HG03108 (cell line): ENCODE results near the gene MYO5C.

ENCODE experiments used
- ATAC-seq: cut with Tn5 transposase; IDR thresholded peaks from one replicate; pipeline ENCODE4 v1.9.1; 2021; ENCODE audit warnings: moderate library complexity; ENCODE audit not compliant: unreplicated experiment

The MYO5C gene, protein sequence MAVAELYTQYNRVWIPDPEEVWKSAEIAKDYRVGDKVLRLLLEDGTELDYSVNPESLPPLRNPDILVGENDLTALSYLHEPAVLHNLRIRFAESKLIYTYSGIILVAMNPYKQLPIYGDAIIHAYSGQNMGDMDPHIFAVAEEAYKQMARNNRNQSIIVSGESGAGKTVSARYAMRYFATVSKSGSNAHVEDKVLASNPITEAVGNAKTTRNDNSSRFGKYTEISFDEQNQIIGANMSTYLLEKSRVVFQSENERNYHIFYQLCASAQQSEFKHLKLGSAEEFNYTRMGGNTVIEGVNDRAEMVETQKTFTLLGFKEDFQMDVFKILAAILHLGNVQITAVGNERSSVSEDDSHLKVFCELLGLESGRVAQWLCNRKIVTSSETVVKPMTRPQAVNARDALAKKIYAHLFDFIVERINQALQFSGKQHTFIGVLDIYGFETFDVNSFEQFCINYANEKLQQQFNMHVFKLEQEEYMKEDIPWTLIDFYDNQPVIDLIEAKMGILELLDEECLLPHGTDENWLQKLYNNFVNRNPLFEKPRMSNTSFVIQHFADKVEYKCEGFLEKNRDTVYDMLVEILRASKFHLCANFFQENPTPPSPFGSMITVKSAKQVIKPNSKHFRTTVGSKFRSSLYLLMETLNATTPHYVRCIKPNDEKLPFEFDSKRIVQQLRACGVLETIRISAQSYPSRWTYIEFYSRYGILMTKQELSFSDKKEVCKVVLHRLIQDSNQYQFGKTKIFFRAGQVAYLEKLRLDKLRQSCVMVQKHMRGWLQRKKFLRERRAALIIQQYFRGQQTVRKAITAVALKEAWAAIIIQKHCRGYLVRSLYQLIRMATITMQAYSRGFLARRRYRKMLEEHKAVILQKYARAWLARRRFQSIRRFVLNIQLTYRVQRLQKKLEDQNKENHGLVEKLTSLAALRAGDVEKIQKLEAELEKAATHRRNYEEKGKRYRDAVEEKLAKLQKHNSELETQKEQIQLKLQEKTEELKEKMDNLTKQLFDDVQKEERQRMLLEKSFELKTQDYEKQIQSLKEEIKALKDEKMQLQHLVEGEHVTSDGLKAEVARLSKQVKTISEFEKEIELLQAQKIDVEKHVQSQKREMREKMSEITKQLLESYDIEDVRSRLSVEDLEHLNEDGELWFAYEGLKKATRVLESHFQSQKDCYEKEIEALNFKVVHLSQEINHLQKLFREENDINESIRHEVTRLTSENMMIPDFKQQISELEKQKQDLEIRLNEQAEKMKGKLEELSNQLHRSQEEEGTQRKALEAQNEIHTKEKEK (N-terminal part only)

DNA sequence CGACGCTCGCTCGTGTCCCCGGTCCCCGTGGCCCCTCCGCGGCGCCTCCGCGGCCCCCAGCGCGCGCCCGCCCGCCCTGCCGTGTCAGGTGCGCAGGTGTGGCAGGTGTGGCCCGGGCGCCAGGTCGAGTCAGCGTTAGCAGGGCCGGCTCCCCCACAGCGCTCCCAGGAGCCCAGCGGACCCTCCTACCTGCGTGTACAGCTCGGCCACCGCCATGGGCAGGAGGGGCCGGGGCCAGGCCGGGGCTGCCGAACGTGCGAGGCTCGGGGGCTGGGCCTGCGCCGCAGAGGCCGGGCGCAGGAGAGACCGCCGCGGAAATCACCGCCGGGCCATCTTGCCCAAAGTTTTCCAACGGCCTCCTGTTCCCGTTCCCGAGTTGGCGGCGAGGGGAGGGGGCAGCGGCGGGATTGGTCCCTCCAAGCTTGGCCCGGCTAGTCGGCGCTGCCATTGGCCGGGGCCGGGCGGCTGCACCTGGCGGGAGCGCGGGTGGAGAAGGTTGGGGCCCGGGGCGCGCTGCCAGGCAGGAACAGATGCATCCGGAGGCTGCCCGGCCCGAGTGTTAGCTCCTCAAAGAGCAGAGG, at the start of gene MYO5C:
Gene MYO5C (minus strand): TSS at position 384 of the 581 bp plus-strand sequence. CDS start 168 bp downstream, at position 216.
- ATAC-seq: no peak

DNA sequence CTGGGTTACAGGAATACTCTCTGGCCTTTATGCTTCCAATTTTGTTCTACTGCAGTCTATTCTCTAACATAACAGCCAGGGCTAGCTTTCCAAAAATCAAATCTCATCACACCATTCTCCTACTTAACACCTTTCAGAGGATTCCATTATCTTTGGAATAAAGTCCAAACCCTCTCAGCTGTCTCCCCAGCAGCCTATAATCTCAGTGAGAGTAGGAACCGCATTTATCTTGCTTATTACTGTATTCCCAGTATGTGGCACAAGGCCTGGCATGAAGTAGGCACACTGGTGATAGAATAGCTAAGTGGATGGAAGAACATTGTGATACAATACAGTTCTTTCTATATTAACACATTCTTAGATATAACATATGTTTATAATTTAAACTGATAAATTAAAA, 49.0 kb upstream of the MYO5C start:
- ATAC-seq: no peak

DNA sequence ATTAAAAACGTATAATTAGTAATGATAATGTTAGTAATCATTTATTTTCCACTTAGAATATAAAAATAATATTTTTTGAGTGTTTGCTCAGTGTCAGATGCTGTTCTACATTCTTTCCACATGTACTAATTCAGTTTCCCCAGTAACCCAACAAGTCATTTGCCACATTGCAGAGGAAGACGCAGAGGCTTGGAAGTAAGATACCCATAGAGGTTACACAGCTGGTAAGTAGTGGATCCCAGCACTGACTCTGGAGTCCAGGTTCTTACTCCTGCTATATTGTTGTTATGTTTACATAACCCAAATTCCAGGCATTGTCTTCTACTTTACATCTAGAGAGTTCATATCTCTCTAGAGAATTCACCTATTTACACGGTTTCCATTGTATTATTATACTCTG, 48.2 kb upstream of the MYO5C start:
- ATAC-seq: no peak

DNA sequence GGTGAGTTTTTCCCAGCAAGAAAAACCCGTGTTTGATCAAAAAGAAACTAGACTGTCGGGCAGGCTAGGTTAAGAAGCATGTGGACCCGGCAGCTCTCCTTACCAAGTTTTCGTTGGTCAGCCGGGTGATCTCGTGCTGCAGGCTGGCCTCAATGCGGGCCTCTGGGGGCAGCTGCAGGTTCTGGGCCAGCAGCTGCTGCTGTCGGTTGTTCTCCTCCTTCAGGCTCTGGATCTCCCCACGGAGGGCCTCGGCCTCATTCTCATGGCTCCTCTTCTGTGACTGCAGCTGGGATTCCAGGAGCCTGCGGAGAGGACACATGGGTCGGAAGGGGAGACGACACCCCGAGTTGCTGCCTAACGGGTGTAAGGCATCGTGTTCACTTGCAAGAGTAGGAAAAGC, 44.5 kb upstream of the MYO5C start:
- ATAC-seq: no peak

DNA sequence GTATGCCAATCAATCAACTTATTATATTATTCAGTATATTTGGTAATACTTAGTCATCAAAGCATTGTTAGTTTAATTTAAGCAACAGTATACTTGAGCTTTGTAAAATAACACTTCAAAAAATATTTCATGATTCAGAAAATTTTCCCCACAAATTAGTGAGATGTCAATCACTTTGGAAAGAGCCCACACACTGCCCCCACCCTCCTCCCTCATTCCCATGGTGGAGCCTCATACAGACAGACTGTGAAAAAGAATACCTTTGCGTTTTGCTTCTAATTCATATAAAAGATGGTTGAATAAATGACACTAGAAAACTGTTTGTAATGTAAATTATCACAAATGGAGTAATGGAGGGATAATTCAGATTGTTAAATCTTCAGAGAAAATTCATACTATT, 43.3 kb upstream of the MYO5C start:
- no peak for ATAC-seq

DNA sequence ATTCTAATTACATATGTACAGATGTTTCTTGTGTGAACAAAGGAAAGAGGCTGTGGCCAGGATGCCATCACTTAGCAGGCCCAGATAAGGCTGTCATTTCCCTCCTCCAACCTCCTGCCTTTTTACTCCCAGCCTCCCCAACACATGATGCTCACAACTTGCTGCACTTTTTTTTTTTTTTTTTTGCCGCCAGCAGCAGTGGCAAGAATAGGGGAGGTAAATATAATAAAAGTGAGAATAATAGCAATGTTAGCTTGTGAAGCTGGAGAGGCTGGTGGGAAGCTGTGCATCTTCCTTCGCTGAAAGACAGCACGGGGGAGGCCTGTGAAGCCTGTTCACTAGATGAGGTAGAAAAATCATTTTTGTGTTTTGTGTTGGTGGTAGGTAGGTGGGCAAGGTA, 42.5 kb upstream of the MYO5C start:
- no peak for ATAC-seq

DNA sequence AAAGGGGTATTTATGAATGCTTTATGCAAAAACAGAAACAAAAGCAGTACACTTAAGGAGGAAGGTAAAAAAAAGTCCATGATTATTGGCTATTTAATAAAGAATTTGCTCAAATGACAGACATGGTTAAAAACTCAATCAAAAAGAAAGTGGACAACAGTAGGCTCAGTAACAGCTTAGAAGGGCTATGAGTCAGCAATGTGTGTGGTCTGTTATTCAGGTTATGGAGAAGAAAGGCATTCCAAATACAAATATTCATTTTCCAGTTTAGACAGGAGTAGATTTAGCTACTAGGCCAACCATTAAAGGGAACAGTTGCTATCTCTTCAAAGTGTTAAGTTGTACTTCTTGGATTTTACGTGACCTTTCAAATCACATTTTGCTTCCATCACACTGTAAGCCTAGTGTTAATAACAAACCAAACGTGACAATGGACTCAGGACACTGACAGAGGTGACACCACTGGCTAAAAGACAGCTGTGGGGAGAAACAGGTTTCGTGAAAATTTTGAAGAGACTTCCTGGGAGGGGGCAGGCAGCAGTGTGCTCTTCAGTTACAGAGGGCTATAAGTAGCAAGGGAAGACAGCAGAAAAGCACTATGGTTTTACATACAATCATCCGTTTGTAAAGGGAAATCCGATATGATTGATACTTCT, 41.7 kb upstream of the MYO5C start:
- no peak for ATAC-seq

DNA sequence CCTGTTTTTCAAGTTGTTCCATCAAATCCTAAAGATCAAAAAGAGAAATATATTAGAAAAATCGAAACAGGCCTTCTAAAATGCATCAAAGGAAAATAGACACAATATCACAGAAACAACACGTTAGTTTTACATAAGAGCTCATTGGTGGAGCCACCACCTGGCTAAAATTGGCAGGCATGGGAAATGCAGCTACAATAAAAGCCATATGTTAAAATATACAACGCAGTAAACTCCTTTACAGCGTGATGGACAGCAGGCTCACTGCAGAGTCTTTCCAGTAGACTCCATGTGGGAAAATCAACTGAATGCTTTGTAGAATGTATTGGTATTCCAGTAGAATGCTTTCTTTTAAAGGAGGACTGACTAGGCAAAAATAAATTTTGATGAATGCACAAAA, 40.9 kb upstream of the MYO5C start:
- ATAC-seq: no peak

DNA sequence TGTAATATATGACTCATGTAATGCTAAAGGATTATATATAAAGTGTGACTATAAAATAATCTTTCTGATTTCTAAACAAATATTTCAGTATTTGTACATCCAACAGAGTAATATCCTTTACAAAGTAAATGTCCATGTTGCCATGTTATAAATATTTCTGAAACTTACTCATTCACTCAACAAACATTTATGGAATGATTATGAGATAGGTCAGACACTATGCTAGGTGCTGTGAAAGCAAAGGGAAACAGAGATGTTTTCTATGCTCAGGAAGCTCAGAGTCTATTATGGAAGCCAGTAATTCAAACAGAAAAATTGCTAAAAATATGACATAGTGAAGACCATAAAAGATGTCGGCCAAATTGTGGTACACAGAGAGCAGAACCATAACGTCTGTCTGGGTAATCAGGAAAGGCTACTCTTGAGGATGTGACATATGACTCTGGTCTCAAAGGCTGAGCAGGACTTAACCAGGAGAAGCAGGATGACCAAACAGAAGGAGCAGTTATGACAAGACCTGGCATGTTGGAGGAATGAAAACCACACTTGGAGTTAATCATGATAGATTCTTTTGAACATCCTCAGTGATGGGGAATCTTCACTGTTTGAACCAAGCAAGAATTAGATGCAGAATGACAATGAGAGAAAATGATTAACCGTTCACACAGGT, 39.0 kb upstream of the MYO5C start:
- ATAC-seq: no peak

DNA sequence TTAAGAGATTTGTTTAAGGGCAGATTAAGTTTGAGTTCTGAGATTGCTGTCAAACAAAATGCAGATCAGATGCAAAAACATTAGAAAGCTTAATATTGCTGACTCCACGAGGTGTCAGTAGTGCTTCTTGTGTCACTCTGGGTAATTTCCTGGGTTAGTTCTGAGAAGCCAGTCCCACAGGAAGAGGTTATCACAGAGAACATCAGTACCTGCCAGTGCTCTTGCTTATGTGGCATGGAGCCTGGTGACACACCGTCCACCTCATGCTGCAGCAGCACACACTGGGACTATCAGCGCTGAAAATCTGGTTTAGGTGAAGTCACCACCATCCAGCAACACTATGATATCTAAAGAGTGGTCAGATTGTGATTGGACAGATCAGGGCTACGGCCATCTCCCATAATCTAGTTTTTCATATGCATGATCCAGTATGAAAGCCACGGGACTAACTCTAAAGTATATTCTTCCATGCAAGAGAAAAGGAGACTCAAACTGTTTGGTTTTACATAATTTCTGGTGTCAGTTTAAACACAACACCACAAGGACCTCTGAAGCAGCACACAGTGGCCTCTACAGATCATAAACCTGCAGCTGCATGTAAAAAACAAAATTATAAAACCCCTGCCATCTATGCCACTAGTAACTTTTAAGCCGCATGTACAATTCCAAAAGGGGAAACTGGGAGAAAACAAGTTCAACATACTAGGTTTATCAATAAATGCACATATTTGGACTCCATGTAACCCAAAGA, 36.1 kb upstream of the MYO5C start:
- ATAC-seq: peak; percentile 90

DNA sequence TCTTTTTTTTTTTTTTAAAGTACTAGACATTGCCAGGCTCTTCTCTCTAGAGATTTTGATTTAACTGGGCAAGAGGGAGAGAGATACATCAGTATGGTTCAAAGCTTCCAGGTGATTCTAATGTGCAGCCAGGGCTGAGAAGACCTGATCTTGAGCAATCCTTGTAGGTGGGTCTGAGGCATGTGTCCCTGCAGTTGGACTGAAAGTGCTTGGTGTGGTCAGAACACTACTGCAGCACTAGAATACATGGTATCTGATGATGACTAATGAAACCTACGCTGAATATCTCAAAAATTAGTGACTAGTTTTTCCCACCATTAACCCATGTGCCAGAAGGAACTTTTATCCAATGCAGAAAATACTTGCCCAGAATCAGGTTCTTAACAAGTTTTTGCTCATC, 34.4 kb upstream of the MYO5C start:
- ATAC-seq: no peak

DNA sequence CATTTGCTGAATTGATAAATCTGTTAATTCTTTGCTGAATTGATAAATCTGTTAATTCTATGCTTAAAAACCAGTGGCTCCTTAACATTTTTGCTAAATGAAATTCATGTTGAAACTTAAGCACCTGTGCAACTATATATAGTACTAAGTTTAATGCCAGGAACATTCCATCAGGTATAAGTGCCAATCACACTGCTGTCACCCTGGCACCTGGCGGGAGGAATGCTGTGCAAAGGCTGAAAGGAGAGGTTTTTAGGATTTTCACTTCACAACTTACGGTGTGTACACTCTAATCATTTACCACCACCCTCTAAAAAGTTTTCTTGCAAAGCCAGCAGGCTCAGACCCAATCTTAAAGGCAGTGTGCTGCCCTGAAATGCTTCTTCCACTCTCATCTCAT, 33.5 kb upstream of the MYO5C start:
- ATAC-seq: no peak

DNA sequence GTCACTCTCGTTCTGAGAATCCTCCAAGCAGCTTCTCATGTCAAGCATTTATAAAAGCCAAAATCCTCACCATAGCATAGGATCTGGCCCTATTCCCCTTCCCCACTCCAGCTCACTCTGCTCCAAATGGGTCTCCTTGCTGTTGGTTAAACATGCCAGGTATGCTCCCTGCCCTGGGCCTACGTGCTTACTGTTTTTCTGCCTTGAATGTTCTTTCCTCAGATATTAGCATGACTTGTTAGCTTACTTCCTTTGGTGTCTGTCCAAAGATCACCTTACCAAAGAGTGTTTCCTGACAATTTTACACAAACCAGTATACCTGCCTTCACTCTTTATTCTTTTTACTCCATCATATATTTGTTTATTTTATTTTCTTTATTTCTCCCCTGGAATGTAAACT, 33.1 kb upstream of the MYO5C start:
- no peak for ATAC-seq

DNA sequence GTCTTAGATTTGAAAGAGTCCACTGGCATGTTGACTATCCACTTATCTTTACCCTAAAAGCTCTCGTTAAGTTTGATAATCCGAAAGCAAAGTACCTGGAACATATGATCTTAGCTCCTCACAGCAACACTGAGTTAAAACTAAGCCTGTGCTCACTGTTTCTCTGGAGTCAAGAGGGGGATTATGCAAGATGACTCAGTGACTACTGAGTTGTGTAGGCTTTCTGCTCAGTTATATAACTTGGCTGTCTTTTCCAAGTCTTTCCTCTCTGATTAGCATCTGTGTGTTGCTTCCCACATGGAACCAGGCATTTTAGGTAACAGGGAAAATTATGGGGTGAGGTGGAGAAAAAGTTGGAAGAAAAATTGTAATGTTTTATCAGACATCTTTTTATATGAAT, 31.2 kb upstream of the MYO5C start:
- no peak for ATAC-seq

DNA sequence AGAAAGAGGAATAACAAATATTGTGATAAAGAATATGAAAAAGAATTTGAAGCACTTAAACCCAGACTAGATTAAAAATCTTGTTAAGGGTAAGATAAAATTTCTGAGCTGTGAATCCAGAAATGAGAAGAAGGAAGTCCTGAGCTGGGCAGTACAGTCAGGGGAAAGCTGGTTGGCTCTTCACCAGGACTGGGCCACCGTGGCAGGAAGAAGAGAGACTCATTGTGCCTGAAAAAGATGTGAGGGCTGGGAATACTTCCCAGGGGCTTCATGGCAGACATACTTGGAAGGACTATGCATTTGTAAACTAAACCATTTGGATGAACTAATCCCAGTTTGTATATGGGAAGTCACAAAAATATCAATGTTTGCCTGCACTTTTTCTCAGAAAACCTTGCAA, 28.5 kb upstream of the MYO5C start:
- ATAC-seq: no peak

DNA sequence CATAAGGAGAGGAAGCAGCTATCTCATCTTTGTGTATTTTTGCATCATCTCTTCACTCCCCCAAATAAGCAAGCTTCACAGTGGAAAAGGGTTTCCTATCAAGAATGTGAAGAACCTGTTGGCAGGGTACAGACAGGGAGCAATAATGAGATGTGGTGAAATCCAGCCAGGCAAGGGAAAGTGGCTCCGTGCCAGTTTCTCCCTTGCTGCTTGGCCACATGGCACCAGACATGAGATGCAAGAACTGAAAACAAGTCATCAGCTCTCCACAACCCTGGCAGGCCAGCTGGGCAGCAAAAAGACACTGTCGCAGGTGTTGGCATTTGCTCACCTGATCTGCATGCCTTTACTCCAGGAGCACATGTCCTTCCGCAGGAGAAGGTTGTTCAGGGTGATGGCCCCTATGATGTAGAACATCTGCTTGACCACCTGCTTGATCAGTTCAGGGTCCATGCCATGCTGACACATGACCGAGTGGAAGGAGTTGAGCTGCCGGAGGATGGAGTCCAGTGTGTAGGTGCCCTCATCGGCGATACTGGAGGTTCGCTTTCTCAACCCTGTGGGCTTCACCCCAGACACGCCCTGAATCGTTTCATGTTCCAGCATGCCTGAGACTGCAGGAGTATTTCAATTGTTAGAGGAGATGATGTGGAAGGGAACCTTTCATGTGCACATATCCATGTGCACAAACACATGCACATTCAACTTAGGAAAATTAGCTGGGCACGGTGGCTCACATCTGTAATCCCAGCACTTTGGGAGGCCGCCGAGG, 23.3 kb upstream of the MYO5C start:
- ATAC-seq: no peak

DNA sequence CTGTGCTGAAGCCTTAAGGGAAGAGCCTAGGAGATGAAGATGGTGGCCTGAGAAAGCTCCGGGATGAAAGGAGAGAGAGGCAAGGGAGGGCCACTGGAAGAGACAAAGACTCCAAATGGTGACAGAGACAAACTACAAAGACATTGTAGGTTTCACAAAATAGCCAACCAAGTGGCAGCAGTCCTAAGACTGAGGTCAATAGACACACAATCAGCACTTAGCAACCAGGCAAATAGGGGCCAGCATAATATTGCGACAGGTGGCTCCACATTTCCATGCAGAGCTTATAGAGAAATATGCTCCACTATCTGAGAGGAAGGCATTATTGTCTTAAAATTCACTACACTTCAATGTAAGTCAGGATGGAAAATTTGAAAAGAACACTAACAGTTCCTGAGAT, 22.1 kb upstream of the MYO5C start:
- no peak for ATAC-seq

DNA sequence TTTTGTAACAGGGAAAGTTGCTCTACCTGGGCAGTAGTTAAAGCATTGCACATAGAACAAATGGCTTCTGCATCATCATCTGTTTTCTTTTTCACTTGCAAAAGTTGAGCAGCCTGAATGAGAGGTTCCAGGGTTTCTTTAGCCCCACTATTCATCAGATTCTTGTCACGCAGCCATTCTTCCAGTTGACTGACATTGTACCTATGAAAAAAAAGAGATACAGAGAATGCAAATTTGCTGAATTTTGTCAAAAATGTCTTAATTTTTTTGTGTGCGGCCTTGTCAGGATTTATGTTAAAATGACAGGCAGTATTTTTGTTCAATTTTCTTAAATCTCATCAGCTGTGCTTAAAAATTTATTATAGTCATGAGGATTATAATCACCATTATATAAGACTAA, 21.4 kb upstream of the MYO5C start:
- ATAC-seq: no peak
